NT2/D1 (cell line): ENCODE data around the gene GPR183.

Experiments
- SUZ12 ChIP-seq: IDR thresholded peaks from 2 replicates; pipeline ENCODE4 v1.6.1; 2011; ENCODE audit not compliant: insufficient read length, insufficient read depth; ENCODE audit errors: extremely low read depth
- ZNF274 ChIP-seq: IDR thresholded peaks from 2 replicates; pipeline ENCODE4 v1.6.1; 2011; ENCODE audit warnings: mild to moderate bottlenecking, low read depth, low read length

DNA sequence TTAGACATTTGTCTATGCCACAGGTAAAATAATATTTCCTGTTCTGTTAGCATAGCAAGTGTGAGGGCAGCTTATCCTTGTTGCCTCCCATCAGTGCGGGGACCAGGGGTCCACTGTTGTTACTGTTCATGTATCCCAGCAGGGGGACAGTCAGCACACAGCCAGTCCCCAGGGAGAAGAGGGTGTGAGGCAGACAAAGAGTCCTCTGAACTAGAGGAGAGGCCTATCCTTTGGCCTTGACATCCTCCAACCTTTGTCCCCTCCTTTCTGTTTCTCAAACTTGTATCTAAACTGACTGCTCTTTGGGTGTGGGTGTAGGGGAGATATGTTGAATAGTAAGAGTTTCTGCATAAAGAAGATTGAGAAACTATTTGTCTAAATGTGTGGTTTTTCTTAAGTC lies 46.1 kb downstream of the GPR183 start:
- TF ChIP-seq ZNF274 (no peak), SUZ12 (no peak)
